HEK293 (cell line): ENCODE data around the gene NEIL1.
"Not testable (repeated sequence)": the region's sequence is repeated elsewhere in the genome, so short reads cannot be mapped to it uniquely, and the experiment has no call there.

Experiments
- CTCF ChIA-PET: fragments of 350-600 bp; formaldehyde crosslinking; extraction: SDS; loops from one replicate; lab custom pipeline; 2021; ENCODE audit warnings: antibody characterized with exemption; lab: Yijun Ruan, JAX
- POLR2A ChIA-PET: fragments of 300-600 bp; formaldehyde crosslinking; extraction: SDS; loops from one replicate; lab custom pipeline; 2020; ENCODE audit warnings: antibody characterized with exemption, inconsistent platforms; lab: Yijun Ruan, JAX
- H3K27ac ChIP-seq: fragments of 200-500 bp; sonication (Bioruptor generic); 2 replicates; pipeline ENCODE4 v1.5.1; 2014; ENCODE audit warnings: low read depth, low read length, control low read depth, inconsistent platforms; ENCODE audit errors: extremely low read depth
- H3K36me3 ChIP-seq, 2 experiments: fragments of 200-500 bp in 1 of 2; sonication (Bioruptor generic) in 1 of 2; 1 replicate in 1 of 2; 2 replicates in 1 of 2; pipeline ENCODE4 v1.5.1; 2014 to 2017; ENCODE audit warnings: inconsistent platforms in 2 of 2, low read length in 2 of 2; ENCODE audit not compliant: control insufficient read depth in 2 of 2, insufficient read depth in 1 of 2
- H3K4me1 ChIP-seq: fragments of 200-500 bp; sonication (Bioruptor generic); 2 replicates; pipeline ENCODE4 v1.5.1; 2014; ENCODE audit warnings: mild to moderate bottlenecking, low read length, inconsistent platforms; ENCODE audit not compliant: control insufficient read depth, insufficient read depth
- H3K4me3 ChIP-seq: 2 replicates; pipeline ENCODE4 v1.5.1; 2011; ENCODE audit warnings: low read depth, mild to moderate bottlenecking, control low read depth, low read length, moderate library complexity
- H3K9me3 ChIP-seq: fragments of 200-500 bp; sonication (Bioruptor generic); 2 replicates; pipeline ENCODE4 v1.5.1; 2014; ENCODE audit warnings: low read depth, low read length, inconsistent platforms; ENCODE audit not compliant: control insufficient read depth, insufficient read depth
- PRDM6 ChIP-seq: fragments of 450-650 bp; formaldehyde crosslinking; IDR thresholded peaks from 2 replicates; pipeline ENCODE4 v1.5.1; 2017; ENCODE audit warnings: missing biosample characterization, missing genetic modification characterization
- SCRT2 ChIP-seq: fragments of 450-650 bp; formaldehyde crosslinking; IDR thresholded peaks from 2 replicates; pipeline ENCODE4 v1.5.1; 2016; ENCODE audit warnings: missing biosample characterization, missing genetic modification characterization
- WT1 ChIP-seq: fragments of 450-650 bp; formaldehyde crosslinking; IDR thresholded peaks from 2 replicates; pipeline ENCODE4 v1.5.1; 2016; ENCODE audit warnings: missing biosample characterization, missing genetic modification characterization
- ZBTB10 ChIP-seq: fragments of 450-650 bp; formaldehyde crosslinking; IDR thresholded peaks from 2 replicates; pipeline ENCODE4 v1.5.1; 2016; ENCODE audit warnings: missing biosample characterization, missing genetic modification characterization
- ZBTB48 ChIP-seq: fragments of 450-650 bp; formaldehyde crosslinking; IDR thresholded peaks from 2 replicates; pipeline ENCODE4 v1.5.1; 2016; ENCODE audit warnings: missing biosample characterization, missing genetic modification characterization
- ZBTB8A ChIP-seq: fragments of 450-650 bp; formaldehyde crosslinking; IDR thresholded peaks from 2 replicates; pipeline ENCODE4 v1.5.1; 2016; ENCODE audit warnings: missing biosample characterization, missing genetic modification characterization
- ZNF10 ChIP-seq: fragments of 450-650 bp; formaldehyde crosslinking; IDR thresholded peaks from 2 replicates; pipeline ENCODE4 v1.5.1; 2017; ENCODE audit warnings: missing biosample characterization, missing genetic modification characterization
- ZNF140 ChIP-seq: fragments of 450-650 bp; formaldehyde crosslinking; IDR thresholded peaks from 2 replicates; pipeline ENCODE4 v1.5.1; 2016; ENCODE audit warnings: missing biosample characterization, missing genetic modification characterization
- ZNF24 ChIP-seq: fragments of 450-650 bp; formaldehyde crosslinking; IDR thresholded peaks from 2 replicates; pipeline ENCODE4 v1.5.1; 2016; ENCODE audit warnings: missing biosample characterization, missing genetic modification characterization
- ZNF280D ChIP-seq: fragments of 450-650 bp; formaldehyde crosslinking; IDR thresholded peaks from 2 replicates; pipeline ENCODE4 v1.5.1; 2016; ENCODE audit warnings: missing biosample characterization, missing genetic modification characterization
- ZNF394 ChIP-seq: fragments of 450-650 bp; formaldehyde crosslinking; IDR thresholded peaks from 2 replicates; pipeline ENCODE4 v1.5.1; 2016; ENCODE audit warnings: missing biosample characterization, missing genetic modification characterization, mild to moderate bottlenecking, moderate library complexity, borderline replicate concordance
- ZNF473 ChIP-seq: fragments of 450-650 bp; formaldehyde crosslinking; IDR thresholded peaks from 2 replicates; pipeline ENCODE4 v1.5.1; 2017; ENCODE audit warnings: missing biosample characterization, missing genetic modification characterization
- ZNF501 ChIP-seq: fragments of 450-650 bp; formaldehyde crosslinking; IDR thresholded peaks from 2 replicates; pipeline ENCODE4 v1.5.1; 2016; ENCODE audit warnings: missing biosample characterization, missing genetic modification characterization
- ZNF629 ChIP-seq: fragments of 450-650 bp; formaldehyde crosslinking; IDR thresholded peaks from 2 replicates; pipeline ENCODE4 v1.5.1; 2017; ENCODE audit warnings: missing biosample characterization, missing genetic modification characterization
- ZNF660 ChIP-seq: fragments of 450-650 bp; IDR thresholded peaks from 2 replicates; pipeline ENCODE4 v1.5.1; 2018; ENCODE audit warnings: missing biosample characterization, mild to moderate bottlenecking, missing genetic modification characterization
- ZNF677 ChIP-seq: fragments of 450-650 bp; IDR thresholded peaks from 2 replicates; pipeline ENCODE4 v1.5.0; 2018; ENCODE audit warnings: missing biosample characterization, mild to moderate bottlenecking, missing genetic modification characterization, moderate library complexity
- ZNF76 ChIP-seq: fragments of 450-650 bp; formaldehyde crosslinking; IDR thresholded peaks from 2 replicates; pipeline ENCODE4; 2016; ENCODE audit warnings: low read depth, missing biosample characterization, missing genetic modification characterization, borderline replicate concordance
- ZNF768 ChIP-seq: fragments of 450-650 bp; formaldehyde crosslinking; IDR thresholded peaks from 2 replicates; pipeline ENCODE4 v1.5.1; 2018; ENCODE audit warnings: missing biosample characterization, mild to moderate bottlenecking, missing genetic modification characterization
- ZNF843 ChIP-seq: fragments of 450-650 bp; formaldehyde crosslinking; IDR thresholded peaks from 2 replicates; pipeline ENCODE4 v1.5.1; 2016; ENCODE audit warnings: missing biosample characterization, missing genetic modification characterization

NEIL1 gene

DNA sequence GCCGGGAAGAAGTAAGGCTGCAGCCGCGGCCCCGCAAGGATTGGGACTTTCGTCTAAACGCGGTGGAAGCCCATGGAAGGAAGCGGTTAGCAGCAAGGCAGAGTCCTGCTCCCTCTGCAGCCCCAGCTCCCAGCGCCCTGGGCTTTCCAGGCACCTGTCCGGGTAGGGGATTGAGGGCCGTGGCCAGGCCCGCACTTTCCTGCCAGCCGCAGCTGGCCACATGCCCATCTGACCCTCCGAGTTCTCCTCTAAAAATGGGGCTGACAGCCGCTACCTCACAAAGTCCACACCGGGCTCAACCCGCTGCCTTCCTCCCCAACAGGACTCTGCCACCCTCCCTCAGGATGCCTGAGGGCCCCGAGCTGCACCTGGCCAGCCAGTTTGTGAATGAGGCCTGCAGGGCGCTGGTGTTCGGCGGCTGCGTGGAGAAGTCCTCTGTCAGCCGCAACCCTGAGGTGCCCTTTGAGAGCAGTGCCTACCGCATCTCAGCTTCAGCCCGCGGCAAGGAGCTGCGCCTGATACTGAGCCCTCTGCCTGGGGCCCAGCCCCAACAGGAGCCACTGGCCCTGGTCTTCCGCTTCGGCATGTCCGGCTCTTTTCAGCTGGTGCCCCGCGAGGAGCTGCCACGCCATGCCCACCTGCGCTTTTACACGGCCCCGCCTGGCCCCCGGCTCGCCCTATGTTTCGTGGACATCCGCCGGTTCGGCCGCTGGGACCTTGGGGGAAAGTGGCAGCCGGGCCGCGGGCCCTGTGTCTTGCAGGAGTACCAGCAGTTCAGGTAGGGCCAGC, 1.9 kb downstream of the NEIL1 start (continued):
- peak; percentile 16; the same call in 1 of the 2 replicates for TF ChIP-seq ZNF843 (tag by site-specific recombination)
- TF ChIP-seq ZNF501 (tag by site-specific recombination) = 0 out of 2 replicates have a peak, but pooled peaks have one; percentile 56
- TF ChIP-seq ZNF394 (tag by site-specific recombination) = no peak
- TF ChIP-seq ZBTB10 (tag by site-specific recombination) = peak; percentile 6; the same call in 1 of the 2 replicates
- peak; percentile 30 for TF ChIP-seq ZBTB8A (tag by site-specific recombination)
- no peak for TF ChIP-seq ZNF660 (tag by site-specific recombination)
- no peak for TF ChIP-seq ZNF280D
- TF ChIP-seq PRDM6 (tag by site-specific recombination) = no peak
- TF ChIP-seq ZNF677 (tag by site-specific recombination) = no peak
- TF ChIP-seq ZNF629 = no peak
- TF ChIP-seq ZNF473 (tag by site-specific recombination) = no peak
- 0 out of 2 replicates have a peak, but pooled peaks have one; percentile 11 for TF ChIP-seq WT1 (tag by site-specific recombination)
- TF ChIP-seq, all 188 proteins: peak for 9

DNA sequence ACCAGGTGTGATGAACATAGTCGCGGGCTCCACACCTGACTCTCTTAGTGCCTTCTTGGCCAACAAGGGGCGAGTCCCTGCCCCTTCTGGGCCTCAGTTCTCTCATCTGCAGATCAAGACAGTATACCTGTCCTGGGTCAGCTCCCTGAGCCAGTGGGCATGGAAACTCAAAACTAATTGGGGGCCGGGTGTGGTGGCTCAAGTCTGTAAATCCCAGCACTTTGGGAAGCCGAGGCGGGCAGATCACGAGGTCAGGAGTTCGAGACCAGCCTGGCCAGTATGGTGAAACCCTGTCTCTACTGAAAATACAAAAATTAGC, 2.5 kb downstream of the NEIL1 start:
- not testable (repeated sequence) for H3K4me1 ChIP-seq, H3K9me3 ChIP-seq, H3K4me3 ChIP-seq, H3K27ac ChIP-seq
- peaks cover 18 to 32% of the 10 kb centered on the region in 2 experiments; a peak in 2 of 3 replicates for H3K36me3 ChIP-seq
- ChIA-PET CTCF (interaction anchor here (4.7 kb wide), 1 partner anchor 19 kb away, joined by 33 read pairs; the partner anchor contains the start of gene MAN2C1), POLR2A (interaction anchor here (1.3 to 3.3 kb wide), 4 partner anchors 12 to 105 kb away, joined by 3 to 31 read pairs (median 4); partner anchors contain the start of gene MAN2C1)

DNA sequence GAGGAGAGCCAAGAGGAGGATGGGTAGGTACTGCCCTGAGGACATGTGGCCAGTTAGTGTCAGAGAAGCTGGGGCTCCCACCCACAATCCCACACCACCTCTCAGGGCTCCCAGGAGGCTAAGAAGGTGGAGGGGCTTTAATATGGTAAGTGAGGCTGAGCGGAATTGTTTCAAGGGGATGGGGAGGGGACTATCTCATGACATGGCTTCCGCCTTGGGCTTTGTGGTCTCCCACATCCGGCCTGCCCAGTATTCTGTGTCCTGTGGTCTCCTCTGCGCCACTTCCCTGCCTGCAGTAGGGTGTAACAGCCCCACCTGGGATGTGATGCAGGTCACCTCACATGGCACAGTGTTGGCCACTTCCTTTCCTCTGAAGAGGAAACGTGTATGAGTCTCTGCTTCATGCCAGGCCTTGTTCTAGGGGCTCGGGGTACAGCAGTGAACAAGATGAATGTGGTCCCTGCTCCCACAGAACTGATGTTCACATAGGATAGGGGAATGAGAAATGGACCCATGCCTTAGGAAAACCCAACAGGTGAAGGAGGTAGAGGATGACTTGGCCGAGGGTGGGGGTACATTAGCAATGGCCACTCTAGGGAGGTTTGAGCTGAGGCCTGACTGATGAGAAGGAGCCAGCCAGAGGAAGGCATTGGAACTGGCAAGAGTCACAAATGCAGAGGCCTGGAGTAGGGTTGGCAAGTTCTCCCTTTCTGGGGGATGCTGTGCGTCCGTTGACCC, 3.2 kb downstream of the NEIL1 start:
- POLR2A ChIA-PET = interaction anchor here (1.3 to 5.5 kb wide), 3 partner anchors 13 to 18 kb away, joined by 3 to 55 read pairs (median 31); partner anchors contain the start of gene MAN2C1
- Histone ChIP-seq H3K4me1 (peaks cover 6% of the 10 kb centered on the region; the same call in 1 of the 2 replicates), H3K9me3 (no peaks in the 10 kb centered on the region), H3K36me3 (peaks cover 18 to 39% of the 10 kb centered on the region in 2 experiments), H3K27ac (no peak overlapping the region), H3K4me3 (no peak overlapping the region)
- CTCF ChIA-PET = interaction anchor here (4.7 kb wide), 1 partner anchor 18 kb away, joined by 33 read pairs; the partner anchor contains the start of gene MAN2C1
- TF ChIP-seq ZNF76 (tag by site-specific recombination) (0 out of 2 replicates have a peak, but pooled peaks have one; percentile 2), ZBTB48 (0 out of 2 replicates have a peak, but pooled peaks have one; percentile 13), ZNF140 (peak; percentile 100), ZNF24 (tag by site-specific recombination) (no peak), ZNF10 (peak; percentile 77), ZNF768 (tag by site-specific recombination) (no peak), SCRT2 (tag by site-specific recombination) (peak; percentile 64)
